Measurements from ENCODE around the gene PTPRN2.

DNA sequence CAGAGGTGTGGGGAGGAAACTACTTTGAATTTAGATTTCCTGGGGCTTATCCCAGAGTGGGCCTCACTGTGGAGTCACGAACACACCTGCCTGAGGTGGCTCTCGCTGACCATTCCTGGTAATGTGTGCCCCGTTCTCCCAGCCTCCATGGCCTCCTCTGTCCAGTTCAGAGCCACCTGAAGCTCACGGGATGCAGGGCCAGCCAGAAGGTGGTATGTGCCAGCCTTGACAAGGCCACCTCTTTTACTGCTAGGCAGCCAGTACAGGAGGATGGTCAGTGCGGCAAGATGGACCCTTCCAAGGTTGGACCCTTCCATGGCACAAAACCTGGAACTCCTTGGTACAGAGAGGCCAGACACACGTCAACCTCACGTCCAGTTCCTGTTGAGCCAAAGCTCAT is 1040.5 kb downstream of the PTPRN2 start:
- TF ChIP-seq, protein P1, sequence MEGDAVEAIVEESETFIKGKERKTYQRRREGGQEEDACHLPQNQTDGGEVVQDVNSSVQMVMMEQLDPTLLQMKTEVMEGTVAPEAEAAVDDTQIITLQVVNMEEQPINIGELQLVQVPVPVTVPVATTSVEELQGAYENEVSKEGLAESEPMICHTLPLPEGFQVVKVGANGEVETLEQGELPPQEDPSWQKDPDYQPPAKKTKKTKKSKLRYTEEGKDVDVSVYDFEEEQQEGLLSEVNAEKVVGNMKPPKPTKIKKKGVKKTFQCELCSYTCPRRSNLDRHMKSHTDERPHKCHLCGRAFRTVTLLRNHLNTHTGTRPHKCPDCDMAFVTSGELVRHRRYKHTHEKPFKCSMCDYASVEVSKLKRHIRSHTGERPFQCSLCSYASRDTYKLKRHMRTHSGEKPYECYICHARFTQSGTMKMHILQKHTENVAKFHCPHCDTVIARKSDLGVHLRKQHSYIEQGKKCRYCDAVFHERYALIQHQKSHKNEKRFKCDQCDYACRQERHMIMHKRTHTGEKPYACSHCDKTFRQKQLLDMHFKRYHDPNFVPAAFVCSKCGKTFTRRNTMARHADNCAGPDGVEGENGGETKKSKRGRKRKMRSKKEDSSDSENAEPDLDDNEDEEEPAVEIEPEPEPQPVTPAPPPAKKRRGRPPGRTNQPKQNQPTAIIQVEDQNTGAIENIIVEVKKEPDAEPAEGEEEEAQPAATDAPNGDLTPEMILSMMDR (conservative IDR thresholded peaks at IDR 0.05 in 1 of 2, IDR thresholded peaks at IDR 0.05 in 1 of 2; ENCODE audit: low read depth in 1 of 2, low read length in 2 of 2), result no peak
- no peak for TF ChIP-seq EZH2 (IDR thresholded peaks at IDR 0.05; ENCODE audit: low read length, missing control alignments)

All from fibroblast of lung (primary cell).